ENCODE results near the gene ABCA2.

The ABCA2 gene

DNA sequence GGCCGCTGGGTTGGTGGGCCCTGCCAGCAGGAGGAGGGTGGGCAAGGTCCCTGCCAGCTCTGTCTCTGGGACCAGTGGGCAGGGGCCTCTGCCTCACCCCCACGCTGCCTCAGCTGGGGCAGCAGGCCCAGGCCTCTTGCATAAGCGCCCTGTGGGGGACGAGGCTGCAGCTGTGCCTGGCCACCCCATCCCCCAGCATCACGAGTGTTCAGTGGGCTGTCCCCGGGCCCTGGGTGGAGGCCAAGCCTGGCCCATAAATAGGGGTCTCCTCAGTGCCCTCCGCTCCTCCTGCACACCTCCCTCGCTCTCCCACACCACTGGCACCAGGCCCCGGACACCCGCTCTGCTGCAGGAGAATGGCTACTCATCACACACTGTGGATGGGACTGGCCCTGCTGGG, 50.8 kb downstream of the ABCA2 start, which contains the start of gene PTGDS:
PTGDS (plus strand) TSS at position 282 of the 400 bp plus-strand sequence; CDS start at position 357, 75 bp downstream.
- H3K4me3 ChIP-seq (ENCODE audit: low read depth, low read length): peak within 1 kb of the TSS; percentile 55
- ChIA-PET CTCF (interaction anchor here (2.2 kb wide), 1 partner anchor 52 kb away, joined by 9 read pairs; no protein-coding TSS in a partner anchor), POLR2A (no interaction called here)
- TF ChIP-seq, protein P1, sequence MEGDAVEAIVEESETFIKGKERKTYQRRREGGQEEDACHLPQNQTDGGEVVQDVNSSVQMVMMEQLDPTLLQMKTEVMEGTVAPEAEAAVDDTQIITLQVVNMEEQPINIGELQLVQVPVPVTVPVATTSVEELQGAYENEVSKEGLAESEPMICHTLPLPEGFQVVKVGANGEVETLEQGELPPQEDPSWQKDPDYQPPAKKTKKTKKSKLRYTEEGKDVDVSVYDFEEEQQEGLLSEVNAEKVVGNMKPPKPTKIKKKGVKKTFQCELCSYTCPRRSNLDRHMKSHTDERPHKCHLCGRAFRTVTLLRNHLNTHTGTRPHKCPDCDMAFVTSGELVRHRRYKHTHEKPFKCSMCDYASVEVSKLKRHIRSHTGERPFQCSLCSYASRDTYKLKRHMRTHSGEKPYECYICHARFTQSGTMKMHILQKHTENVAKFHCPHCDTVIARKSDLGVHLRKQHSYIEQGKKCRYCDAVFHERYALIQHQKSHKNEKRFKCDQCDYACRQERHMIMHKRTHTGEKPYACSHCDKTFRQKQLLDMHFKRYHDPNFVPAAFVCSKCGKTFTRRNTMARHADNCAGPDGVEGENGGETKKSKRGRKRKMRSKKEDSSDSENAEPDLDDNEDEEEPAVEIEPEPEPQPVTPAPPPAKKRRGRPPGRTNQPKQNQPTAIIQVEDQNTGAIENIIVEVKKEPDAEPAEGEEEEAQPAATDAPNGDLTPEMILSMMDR (IDR thresholded peaks at IDR 0.05; ENCODE audit: insufficient read depth, low read length, missing control alignments): no peak
- no peak for DNase-seq (ENCODE audit: low read depth, low spot score)

DNA sequence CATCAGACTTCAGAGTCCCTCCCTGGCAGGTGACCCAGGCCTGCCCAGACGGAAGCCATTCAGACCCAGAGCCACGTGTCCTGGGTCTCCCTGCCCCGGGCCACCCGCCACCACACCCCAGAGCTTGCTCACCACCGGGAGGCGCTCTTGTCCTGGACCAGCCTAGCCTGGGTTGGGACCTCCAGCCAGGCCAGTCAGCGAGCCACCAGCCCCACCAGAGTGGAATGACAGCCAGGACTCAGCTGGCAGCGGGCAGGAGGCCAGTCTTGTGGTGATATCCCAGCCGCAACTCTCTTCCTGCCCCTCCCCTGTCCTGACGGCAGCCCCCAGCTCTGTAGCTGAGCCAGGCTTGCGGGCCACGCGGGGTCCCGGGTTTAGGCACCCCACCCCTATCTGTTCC, 52.4 kb downstream of the ABCA2 start:
- POLR2A ChIA-PET: no interaction called here
- CTCF ChIA-PET: interaction anchor here (0.7 to 2.3 kb wide), 7 partner anchors 9 to 60 kb away, joined by 3 to 9 read pairs (median 4); no protein-coding TSS in a partner anchor
- no peak overlapping the region for H3K4me3 ChIP-seq (ENCODE audit: low read depth, low read length)

DNA sequence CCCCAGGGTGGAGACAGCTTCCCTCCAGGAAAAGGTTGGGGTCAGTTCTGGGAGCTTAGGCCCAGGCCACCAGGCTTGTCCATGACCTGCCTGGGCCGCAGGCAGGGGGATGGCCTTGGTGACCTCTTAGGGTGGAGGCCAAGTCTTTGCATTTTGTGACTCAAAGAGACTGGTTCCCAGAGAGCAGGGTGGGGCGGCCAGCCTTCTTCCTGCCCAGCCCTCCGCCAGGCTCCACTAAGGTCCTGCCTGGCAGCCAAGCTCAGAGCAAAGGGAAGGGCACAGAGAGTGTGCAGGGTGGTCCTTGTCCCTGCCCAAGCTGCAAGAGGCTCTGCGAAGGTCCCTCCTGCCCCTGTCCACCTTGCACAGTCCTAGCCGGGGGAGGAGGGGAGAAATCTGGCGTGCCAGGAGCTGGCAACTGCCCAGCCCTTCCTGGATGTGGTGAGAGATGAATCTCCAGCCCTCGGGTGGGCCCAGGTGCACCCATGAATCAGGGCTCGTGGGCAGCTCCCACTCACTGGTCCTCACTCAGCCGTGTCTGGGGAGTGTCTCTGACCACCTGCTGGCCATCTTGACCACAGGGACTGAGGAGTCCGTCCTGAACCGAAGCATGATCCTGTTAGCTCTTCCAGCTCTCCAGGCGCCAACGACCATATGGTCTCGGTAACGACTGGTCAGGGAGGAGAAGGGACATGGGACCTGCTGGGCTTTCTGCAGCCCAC, 53.1 kb downstream of the ABCA2 start:
- no peak overlapping the region for H3K4me3 ChIP-seq (ENCODE audit: low read depth, low read length)
- CTCF ChIA-PET: interaction anchor here (0.9 to 2.3 kb wide), 7 partner anchors 8 to 61 kb away, joined by 3 to 9 read pairs (median 4); no protein-coding TSS in a partner anchor
- DNase-seq (ENCODE audit: low read depth, low spot score): no peak
- POLR2A ChIA-PET: no interaction called here
- TF ChIP-seq, protein P1 (IDR thresholded peaks at IDR 0.05; ENCODE audit: insufficient read depth, low read length, missing control alignments): no peak

More for the DNA sequence above, 52.4 kb downstream of the ABCA2 start:
- no peak for DNase-seq (ENCODE audit: low read depth, low spot score)
- TF ChIP-seq, protein P1 (IDR thresholded peaks at IDR 0.05; ENCODE audit: insufficient read depth, low read length, missing control alignments): no peak

DNA sequence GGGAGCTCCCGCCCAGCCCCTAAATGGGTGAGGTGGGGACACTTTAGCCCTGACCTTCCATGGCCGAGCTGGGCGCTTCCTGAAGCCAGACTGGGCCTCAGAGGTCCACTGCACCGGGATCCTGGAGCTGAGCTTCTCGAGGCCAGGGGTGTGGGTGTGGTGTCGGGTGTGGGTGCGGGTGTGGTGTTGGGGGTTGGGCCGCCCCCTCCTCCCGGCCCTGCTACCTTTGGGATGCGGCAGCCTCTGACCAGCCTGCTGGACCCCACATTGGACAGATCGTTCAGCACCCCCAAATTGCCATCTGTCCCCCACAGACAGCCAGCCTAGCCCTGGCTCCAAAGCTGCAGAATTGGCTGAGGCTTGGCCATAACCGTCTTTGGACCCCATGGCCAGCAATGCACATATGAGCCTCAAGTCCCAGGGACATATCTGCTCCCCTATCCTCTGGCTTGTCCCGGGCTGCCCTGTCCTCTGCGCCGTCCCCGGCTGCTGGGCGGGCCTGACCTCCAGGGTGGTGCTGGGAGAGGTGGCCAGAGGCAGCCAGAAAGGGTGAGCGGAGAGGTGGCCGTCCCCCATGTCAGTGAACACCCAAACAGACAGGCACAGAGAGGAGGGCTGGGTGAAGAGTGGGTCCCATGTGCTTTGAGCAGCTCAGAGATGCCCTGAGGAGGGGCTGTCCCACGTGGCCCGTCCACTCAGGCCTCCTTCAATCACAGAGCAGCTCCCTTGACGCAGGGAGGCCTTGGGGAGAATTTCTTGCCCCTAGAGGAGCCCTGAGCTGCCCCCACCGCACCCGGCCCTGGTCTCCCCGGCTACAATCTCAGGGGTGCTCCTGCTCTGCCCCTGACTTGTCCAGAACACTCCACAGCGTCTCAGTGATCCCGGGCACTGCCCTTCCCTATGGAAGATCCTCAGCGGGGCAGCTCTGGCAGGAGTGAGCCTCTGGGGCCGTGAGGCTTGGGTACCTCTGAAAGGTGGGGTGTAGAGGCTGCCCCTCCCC, 54.1 kb downstream of the ABCA2 start:
- POLR2A ChIA-PET: no interaction called here
- TF ChIP-seq, protein P1 (IDR thresholded peaks at IDR 0.05; ENCODE audit: insufficient read depth, low read length, missing control alignments): no peak
- DNase-seq (ENCODE audit: low read depth, low spot score): no peak
- CTCF ChIA-PET: interaction anchor here (0.7 to 2.1 kb wide), 6 partner anchors 11 to 62 kb away, joined by 3 to 8 read pairs (median 4); no protein-coding TSS in a partner anchor
- no peak overlapping the region for H3K4me3 ChIP-seq (ENCODE audit: low read depth, low read length)

DNA sequence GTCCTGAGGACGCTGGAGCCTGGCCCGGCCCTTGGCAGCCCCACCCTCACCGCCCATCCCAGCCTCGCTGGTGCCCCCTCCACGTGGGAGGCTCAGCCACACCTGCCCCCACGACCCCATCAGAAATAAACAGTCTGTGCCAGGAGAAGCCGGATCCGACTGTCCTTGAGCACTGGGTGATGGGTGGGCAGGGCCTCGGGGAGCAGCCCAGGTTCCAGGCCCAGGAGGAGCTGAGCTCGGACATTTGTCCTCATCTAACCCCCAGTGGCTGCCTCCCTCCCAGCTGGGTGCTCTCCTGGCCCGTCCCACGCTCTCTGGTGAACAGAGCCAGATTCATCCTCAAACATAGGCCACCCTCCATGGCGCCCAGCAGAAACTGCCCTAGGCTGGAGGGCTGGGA, 55.3 kb downstream of the ABCA2 start:
- TF ChIP-seq, protein P1 (IDR thresholded peaks at IDR 0.05; ENCODE audit: insufficient read depth, low read length, missing control alignments): no peak
- ChIA-PET CTCF (interaction anchor here (0.6 to 2.1 kb wide), 3 partner anchors 25 to 56 kb away, joined by 3 to 5 read pairs (median 3); no protein-coding TSS in a partner anchor), POLR2A (no interaction called here)
- no peak for DNase-seq (ENCODE audit: low read depth, low spot score)
- H3K4me3 ChIP-seq (ENCODE audit: low read depth, low read length): no peak overlapping the region
